ENCODE measurements around the gene SLC4A3. TPM values are rescaled to one million over a fixed set of nuclear protein-coding genes. Genes with fewer than 3 reads are reported as not detected.

SLC4A3 gene
- total and polyA plus RNA-seq, 3 experiments from 2014 or later, result 0.13 TPM; not detected in 2

GRCh38 chr2:219626540-219626939, 890 bp upstream of the SLC4A3 start:
- peaks cover 5 to 8% (median 5%) of the 10 kb centered on the region in 3 donors for H3K4me1 Mint-ChIP-seq

GRCh38 chr2:219628235-219628985, 980 bp downstream of the SLC4A3 start:
- H3K4me1 ChIP-seq (ENCODE audit: insufficient read depth, low read length), result no peaks in the 10 kb centered on the region
- Mint-ChIP-seq H3K4me3 (peak overlapping the region in 3 of 7 donors; percentile 23 to 55 (median 32)), H3K9me3 (no peaks in the 10 kb centered on the region), H3K27ac (no peak overlapping the region), H3K4me1 (peaks cover 5 to 8% (median 5%) of the 10 kb centered on the region in 3 donors), H3K36me3 (no peaks in the 10 kb centered on the region), H3K27me3 (peaks cover 18 to 52% of the 10 kb centered on the region in 2 donors)
- no peak overlapping the region for H3K4me3 ChIP-seq (ENCODE audit: low read length)
- no peaks in the 10 kb centered on the region for H3K9me3 ChIP-seq (ENCODE audit: low read length)
- H3K27ac ChIP-seq (ENCODE audit: low read depth, low read length), result no peak overlapping the region
- POLR2A ChIA-PET, result no interaction called here
- DNase-seq, result no peak
- CTCF ChIA-PET, result interaction anchor here (1.0 kb wide), 1 partner anchor 12 kb away, joined by 3 read pairs; no protein-coding TSS in a partner anchor
- H3K36me3 ChIP-seq (ENCODE audit: insufficient read depth, low read length), result no peaks in the 10 kb centered on the region
- peaks cover 6% of the 10 kb centered on the region for H3K27me3 ChIP-seq (ENCODE audit: insufficient read depth, low read length, poor library complexity, severe bottlenecking)

More at GRCh38 chr2:219626540-219626939, 890 bp upstream of the SLC4A3 start:
- Histone ChIP-seq H3K4me3 (ENCODE audit: low read length) (no peak overlapping the region), H3K27ac (ENCODE audit: low read depth, low read length) (no peak overlapping the region), H3K36me3 (ENCODE audit: insufficient read depth, low read length) (no peaks in the 10 kb centered on the region), H3K4me1 (ENCODE audit: insufficient read depth, low read length) (no peaks in the 10 kb centered on the region), H3K27me3 (ENCODE audit: insufficient read depth, low read length, poor library complexity, severe bottlenecking) (peaks cover 6% of the 10 kb centered on the region), H3K9me3 (ENCODE audit: low read length) (no peaks in the 10 kb centered on the region)
- Mint-ChIP-seq H3K36me3 (no peaks in the 10 kb centered on the region), H3K4me3 (peak overlapping the region; percentile 62 to 92 (median 75)), H3K9me3 (no peaks in the 10 kb centered on the region), H3K27me3 (peaks cover 15 to 43% of the 10 kb centered on the region in 2 donors), H3K27ac (peak overlapping the region in 1 of 8 donors; percentile 2)
- POLR2A ChIA-PET, result interaction anchor here (0.7 kb wide), 1 partner anchor 370 kb away, joined by 4 read pairs; no protein-coding TSS in a partner anchor
- no peak for DNase-seq
- CTCF ChIA-PET, result interaction anchor here (1.5 kb wide), 1 partner anchor 16 kb away, joined by 4 read pairs; no protein-coding TSS in a partner anchor

- Mint-ChIP-seq H3K36me3 (no peaks in the 10 kb centered on the region), H3K4me3 (peak overlapping the region in 1 of 7 donors; percentile 54)
Measured at GRCh38 chr2:219628986-219629901, 1.8 kb downstream of the SLC4A3 start.

GRCh38 chr2:219629976-219630695, 2.7 kb downstream of the SLC4A3 start:
- Mint-ChIP-seq H3K27me3 (peaks cover 17 to 47% of the 10 kb centered on the region in 2 donors), H3K4me3 (no peak overlapping the region), H3K36me3 (no peaks in the 10 kb centered on the region), H3K4me1 (peaks cover 5 to 8% (median 5%) of the 10 kb centered on the region in 3 donors), H3K27ac (peak overlapping the region in 1 of 8 donors; percentile 50), H3K9me3 (no peaks in the 10 kb centered on the region)
- Histone ChIP-seq H3K4me3 (ENCODE audit: low read length) (no peak overlapping the region), H3K4me1 (ENCODE audit: insufficient read depth, low read length) (no peaks in the 10 kb centered on the region), H3K9me3 (ENCODE audit: low read length) (no peaks in the 10 kb centered on the region), H3K27me3 (ENCODE audit: insufficient read depth, low read length, poor library complexity, severe bottlenecking) (peaks cover 6% of the 10 kb centered on the region), H3K27ac (ENCODE audit: low read depth, low read length) (no peak overlapping the region), H3K36me3 (ENCODE audit: insufficient read depth, low read length) (no peaks in the 10 kb centered on the region)
- POLR2A ChIA-PET, result no interaction called here
- CTCF ChIA-PET, result no interaction called here
- DNase-seq, result no peak

More at GRCh38 chr2:219628986-219629901, 1.8 kb downstream of the SLC4A3 start:
- Histone ChIP-seq H3K4me1 (ENCODE audit: insufficient read depth, low read length) (no peaks in the 10 kb centered on the region), H3K4me3 (ENCODE audit: low read length) (no peak overlapping the region), H3K36me3 (ENCODE audit: insufficient read depth, low read length) (no peaks in the 10 kb centered on the region), H3K27ac (ENCODE audit: low read depth, low read length) (no peak overlapping the region), H3K27me3 (ENCODE audit: insufficient read depth, low read length, poor library complexity, severe bottlenecking) (peaks cover 6% of the 10 kb centered on the region), H3K9me3 (ENCODE audit: low read length) (no peaks in the 10 kb centered on the region)
- Mint-ChIP-seq H3K27ac (no peak overlapping the region), H3K27me3 (peaks cover 19 to 50% of the 10 kb centered on the region in 2 donors), H3K9me3 (no peaks in the 10 kb centered on the region), H3K4me1 (peaks cover 5 to 8% (median 5%) of the 10 kb centered on the region in 3 donors)
- DNase-seq, result no peak
- ChIA-PET POLR2A (no interaction called here), CTCF (interaction anchor here (1.0 kb wide), 1 partner anchor 11 kb away, joined by 3 read pairs; no protein-coding TSS in a partner anchor)

- DNase-seq, result no peak
- no peaks in the 10 kb centered on the region for H3K9me3 Mint-ChIP-seq
- ChIA-PET CTCF (no interaction called here), POLR2A (no interaction called here)
- H3K36me3 Mint-ChIP-seq, result no peaks in the 10 kb centered on the region
- Histone ChIP-seq H3K9me3 (ENCODE audit: low read length) (no peaks in the 10 kb centered on the region), H3K36me3 (ENCODE audit: insufficient read depth, low read length) (no peaks in the 10 kb centered on the region), H3K4me1 (ENCODE audit: insufficient read depth, low read length) (no peaks in the 10 kb centered on the region), H3K27me3 (ENCODE audit: insufficient read depth, low read length, poor library complexity, severe bottlenecking) (peaks cover 6% of the 10 kb centered on the region), H3K27ac (ENCODE audit: low read depth, low read length) (no peak overlapping the region), H3K4me3 (ENCODE audit: low read length) (no peak overlapping the region)
- H3K27me3 Mint-ChIP-seq, result peaks cover 15 to 46% of the 10 kb centered on the region in 2 donors
- no peak overlapping the region for H3K4me3 Mint-ChIP-seq
- H3K4me1 Mint-ChIP-seq, result peaks cover 5 to 8% (median 5%) of the 10 kb centered on the region in 3 donors
- no peak overlapping the region for H3K27ac Mint-ChIP-seq
Measured at GRCh38 chr2:219630770-219631405, 3.5 kb downstream of the SLC4A3 start.

GRCh38 chr2:219631406-219631891, 4.0 kb downstream of the SLC4A3 start:
- Mint-ChIP-seq H3K9me3 (no peaks in the 10 kb centered on the region), H3K27ac (no peak overlapping the region), H3K27me3 (peaks cover 14 to 45% of the 10 kb centered on the region in 2 donors), H3K36me3 (no peaks in the 10 kb centered on the region), H3K4me3 (peak overlapping the region in 1 of 7 donors; percentile 23), H3K4me1 (peaks cover 5 to 7% (median 5%) of the 10 kb centered on the region in 3 donors)
- CTCF ChIA-PET, result interaction anchor here (1.7 kb wide), 1 partner anchor 11 kb away, joined by 7 read pairs; no protein-coding TSS in a partner anchor
- Histone ChIP-seq H3K27ac (ENCODE audit: low read depth, low read length) (no peak overlapping the region), H3K27me3 (ENCODE audit: insufficient read depth, low read length, poor library complexity, severe bottlenecking) (peaks cover 6% of the 10 kb centered on the region), H3K4me3 (ENCODE audit: low read length) (no peak overlapping the region), H3K4me1 (ENCODE audit: insufficient read depth, low read length) (no peaks in the 10 kb centered on the region), H3K9me3 (ENCODE audit: low read length) (no peaks in the 10 kb centered on the region), H3K36me3 (ENCODE audit: insufficient read depth, low read length) (no peaks in the 10 kb centered on the region)
- DNase-seq, result no peak
- POLR2A ChIA-PET, result no interaction called here
